ENCODE data around the gene FARP1. TPM values are rescaled to one million over a fixed set of nuclear protein-coding genes. Genes with fewer than 3 reads are reported as not detected.
A peak's percentile ranks its signal among the peaks of the same experiment; 100 is the strongest.
"Not testable (repeated sequence)": the region's sequence is repeated elsewhere in the genome, so short reads cannot be mapped to it uniquely, and the experiment has no call there.

FARP1 gene
- total RNA-seq, 4 donors from 2014 or later = 28.3 to 69.2 (median 36.4) TPM

- Histone ChIP-seq H3K36me3 (peaks cover 0 to 66% of the 10 kb centered on the region in 2 donors), H3K27me3 (no peaks in the 10 kb centered on the region), H3K27ac (no peak overlapping the region), H3K4me3 (peak overlapping the region in 1 of 2 donors; percentile 9), H3K4me1 (no peaks in the 10 kb centered on the region), H3K9me3 (no peaks in the 10 kb centered on the region)
- no peak for TF ChIP-seq POLR2AphosphoS5 (IDR thresholded peaks at IDR 0.05)
- no peak for TF ChIP-seq POLR2A (IDR thresholded peaks at IDR 0.05)
- no peak for TF ChIP-seq EP300 (IDR thresholded peaks at IDR 0.05)
- no peak for TF ChIP-seq CTCF (IDR thresholded peaks at IDR 0.05)
- 67 to 76% methylated on average over 13 to 15 of the region's 16 CpGs for WGBS, 2 donors (ENCODE audit: low coverage in 1 of 2)
- ATAC-seq = peak; percentile 58
Measured at GRCh38 chr13:98411617-98412265, 268.8 kb downstream of the FARP1 start.

- peaks cover 0 to 75% of the 10 kb centered on the region in 2 donors for H3K36me3 ChIP-seq
- H3K4me1 ChIP-seq, H3K27me3 ChIP-seq, H3K4me3 ChIP-seq, H3K9me3 ChIP-seq, H3K27ac ChIP-seq, ATAC-seq: not testable (repeated sequence)
- WGBS, 2 donors (ENCODE audit: low coverage in 1 of 2) = 94 to 100% methylated on average over 1 to 3 of the region's 3 CpGs
Measured at GRCh38 chr13:98413278-98413677, 270.4 kb downstream of the FARP1 start.

- TF ChIP-seq POLR2A (IDR thresholded peaks at IDR 0.05) = no peak
- 93 to 96% methylated on average over 3 to 5 of the region's 7 CpGs for WGBS, 2 donors (ENCODE audit: low coverage in 1 of 2)
- H3K36me3 ChIP-seq = peaks cover 0 to 80% of the 10 kb centered on the region in 2 donors
- no peak for ATAC-seq
- H3K27me3 ChIP-seq = no peaks in the 10 kb centered on the region
- H3K9me3 ChIP-seq = no peaks in the 10 kb centered on the region
- H3K4me1 ChIP-seq = no peaks in the 10 kb centered on the region
- H3K4me3 ChIP-seq = no peak overlapping the region
- no peak overlapping the region for H3K27ac ChIP-seq
Measured at GRCh38 chr13:98413796-98414195, 270.9 kb downstream of the FARP1 start.

GRCh38 chr13:98415326-98416070 is 272.6 kb downstream of the FARP1 start:
- H3K27ac ChIP-seq = no peak overlapping the region

GRCh38 chr13:98416408-98416807 is 273.5 kb downstream of the FARP1 start:
- 80 to 100% methylated on average over 1 to 2 of the region's 4 CpGs for WGBS, 2 donors (ENCODE audit: low coverage in 1 of 2)
- no peak for TF ChIP-seq CTCF (IDR thresholded peaks at IDR 0.05)
- no peak for TF ChIP-seq POLR2AphosphoS5 (IDR thresholded peaks at IDR 0.05)
- no peak for TF ChIP-seq EP300 (IDR thresholded peaks at IDR 0.05)
- TF ChIP-seq POLR2A (IDR thresholded peaks at IDR 0.05) = no peak
- Histone ChIP-seq H3K27me3 (no peaks in the 10 kb centered on the region), H3K4me3 (no peak overlapping the region), H3K27ac (no peak overlapping the region), H3K9me3 (no peaks in the 10 kb centered on the region), H3K4me1 (no peaks in the 10 kb centered on the region), H3K36me3 (peaks cover 0 to 75% of the 10 kb centered on the region in 2 donors)
- no peak for ATAC-seq

More at GRCh38 chr13:98415326-98416070, 272.6 kb downstream of the FARP1 start:
- no peak for ATAC-seq
- Histone ChIP-seq H3K9me3 (no peaks in the 10 kb centered on the region), H3K27me3 (no peaks in the 10 kb centered on the region), H3K4me3 (no peak overlapping the region), H3K36me3 (peaks cover 0 to 78% of the 10 kb centered on the region in 2 donors), H3K4me1 (no peaks in the 10 kb centered on the region)
- no peak for TF ChIP-seq CTCF (IDR thresholded peaks at IDR 0.05)
- TF ChIP-seq POLR2AphosphoS5 (IDR thresholded peaks at IDR 0.05) = no peak
- TF ChIP-seq EP300 (IDR thresholded peaks at IDR 0.05) = no peak
- TF ChIP-seq POLR2A (IDR thresholded peaks at IDR 0.05) = no peak
- WGBS, 2 donors (ENCODE audit: low coverage in 1 of 2) = 97 to 99% methylated on average over 6 to 14 of the region's 18 CpGs

All from gastroesophageal sphincter (tissue), 4 donors.